Gastrocnemius medialis (tissue), 4 donors: ENCODE data around the gene MROH2A. TPM values are rescaled to one million over a fixed set of nuclear protein-coding genes. Genes with fewer than 3 reads are reported as not detected.

ENCODE experiments used
- ATAC-seq, 2 donors: fragments of 150-250 bp; one replicate each; pipeline ENCODE4 v1.9.1; 2016
- DNase-seq, 2 donors: peaks; one replicate each; pipeline ENCODE4 v3.0.0-alpha.2; 2019
- H3K27ac ChIP-seq, 4 donors: fragments of 200-600 bp; sonication (generic); 1 replicate in 1 of 4; 2 replicates in 3 of 4; pipeline ENCODE4 v1.5.1; 2016 to 2018; ENCODE audit warnings: mild to moderate bottlenecking in 2 of 4, moderate library complexity in 1 of 4
- H3K27me3 ChIP-seq, 3 donors: fragments of 200-600 bp; sonication (generic) in 2 of 3; 1 replicate in 1 of 3; 2 replicates in 2 of 3; pipeline versions ENCODE4 v1.5.1 to v1.6.0; 2016 to 2019; ENCODE audit warnings: mild to moderate bottlenecking in 1 of 3, moderate library complexity in 1 of 3
- H3K36me3 ChIP-seq, 2 donors: fragments of 200-600 bp; sonication (generic) in 1 of 2; one replicate each; pipeline ENCODE4 v1.5.1; 2017 to 2018
- H3K4me1 ChIP-seq, 2 donors: fragments of 200-600 bp; sonication (generic) in 1 of 2; one replicate each; pipeline ENCODE4 v1.5.1; 2016 to 2017; ENCODE audit warnings: mild to moderate bottlenecking in 2 of 2
- H3K4me3 ChIP-seq, 4 donors: fragments of 200-600 bp; sonication (generic) in 3 of 4; 1 replicate in 1 of 4; 2 replicates in 3 of 4; pipeline ENCODE4 v1.5.1; 2016 to 2019; ENCODE audit warnings: mild to moderate bottlenecking in 2 of 4
- H3K9me3 ChIP-seq, 3 donors: fragments of 200-600 bp; sonication (generic) in 2 of 3; 1 replicate in 1 of 3; 2 replicates in 2 of 3; pipeline ENCODE4 v1.5.1; 2016 to 2019
- POLR2A ChIP-seq, 2 donors: fragments of 450-650 bp; IDR thresholded peaks; one replicate each; pipeline ENCODE4 v1.6.1; 2017; ENCODE audit warnings: antibody characterized with exemption in 2 of 2, mild to moderate bottlenecking in 2 of 2, moderate library complexity in 2 of 2
- in situ Hi-C, 4 donors: fragments of 200-750 bp; cut with MboI; loops; one replicate each; pipeline versions ENCODE4 v1.15.0 to v1.8.0; 2017; ENCODE audit warnings: low sequenced_read_pairs in 4 of 4
- intact Hi-C: fragments of 100-400 bp; cut with DNase I; formaldehyde crosslinking; loops from one replicate; pipeline ENCODE4 v1.15.1; 2023; ENCODE audit warnings: low total_unique reads
- total RNA-seq, 4 donors: library from RNA; depleted of rRNA; stranded (reverse); fragments of >200 nt; gene quantifications; one replicate each; pipeline versions ENCODE4 v1.1.0 to v1.2.3, GENCODE V29; 2016
- TF ChIP-seq, protein P1 (sequence below), 5 experiments: fragments of 450-650 bp in 3 of 5; fragments of 200-600 bp in 2 of 5; sonication (generic) in 2 of 5; IDR thresholded peaks in 4 of 5; conservative IDR thresholded peaks in 1 of 5; 1 replicate in 4 of 5; 2 replicates in 1 of 5; pipeline ENCODE4 v1.5.1; 2016 to 2019; ENCODE audit warnings: antibody characterized with exemption in 5 of 5, mild to moderate bottlenecking in 3 of 5, moderate library complexity in 3 of 5

The MROH2A gene
- total RNA-seq, 4 donors from 2014 or later: not detected

DNA sequence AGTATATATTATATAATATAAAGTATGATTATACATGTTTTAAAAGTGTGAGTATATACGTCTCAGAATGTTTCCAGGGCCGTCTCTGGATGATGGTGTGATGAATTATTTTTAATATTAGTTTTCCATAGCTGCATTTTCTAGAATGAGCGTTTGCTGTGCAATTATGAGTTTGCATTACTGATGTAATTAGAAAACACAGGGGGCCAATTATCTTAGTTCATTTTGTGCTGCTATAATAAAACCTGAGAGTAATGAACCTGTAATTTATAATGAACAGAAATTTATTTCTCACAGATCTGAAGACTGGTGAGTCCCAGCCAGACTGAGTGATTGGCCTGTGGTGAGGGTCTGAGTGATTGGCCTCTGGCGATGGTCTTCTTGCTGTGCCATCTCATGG, 80.2 kb downstream of the MROH2A start:
- no peaks in the 10 kb centered on the region for H3K9me3 ChIP-seq
- in situ Hi-C loops: no loop called here
- peaks cover 9% of the 10 kb centered on the region in 2 donors for H3K4me1 ChIP-seq
- no peaks in the 10 kb centered on the region for H3K36me3 ChIP-seq
- TF ChIP-seq, protein P1, sequence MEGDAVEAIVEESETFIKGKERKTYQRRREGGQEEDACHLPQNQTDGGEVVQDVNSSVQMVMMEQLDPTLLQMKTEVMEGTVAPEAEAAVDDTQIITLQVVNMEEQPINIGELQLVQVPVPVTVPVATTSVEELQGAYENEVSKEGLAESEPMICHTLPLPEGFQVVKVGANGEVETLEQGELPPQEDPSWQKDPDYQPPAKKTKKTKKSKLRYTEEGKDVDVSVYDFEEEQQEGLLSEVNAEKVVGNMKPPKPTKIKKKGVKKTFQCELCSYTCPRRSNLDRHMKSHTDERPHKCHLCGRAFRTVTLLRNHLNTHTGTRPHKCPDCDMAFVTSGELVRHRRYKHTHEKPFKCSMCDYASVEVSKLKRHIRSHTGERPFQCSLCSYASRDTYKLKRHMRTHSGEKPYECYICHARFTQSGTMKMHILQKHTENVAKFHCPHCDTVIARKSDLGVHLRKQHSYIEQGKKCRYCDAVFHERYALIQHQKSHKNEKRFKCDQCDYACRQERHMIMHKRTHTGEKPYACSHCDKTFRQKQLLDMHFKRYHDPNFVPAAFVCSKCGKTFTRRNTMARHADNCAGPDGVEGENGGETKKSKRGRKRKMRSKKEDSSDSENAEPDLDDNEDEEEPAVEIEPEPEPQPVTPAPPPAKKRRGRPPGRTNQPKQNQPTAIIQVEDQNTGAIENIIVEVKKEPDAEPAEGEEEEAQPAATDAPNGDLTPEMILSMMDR (IDR thresholded peaks at IDR 0.05 in 4 of 5, conservative IDR thresholded peaks at IDR 0.05 in 1 of 5): no peak
- TF ChIP-seq POLR2A (IDR thresholded peaks at IDR 0.05): no peak
- H3K27me3 ChIP-seq: no peaks in the 10 kb centered on the region
- no peak overlapping the region for H3K27ac ChIP-seq
- intact Hi-C loops: no loop called here
- DNase-seq: no peak
- ATAC-seq: no peak
- no peak overlapping the region for H3K4me3 ChIP-seq

DNA sequence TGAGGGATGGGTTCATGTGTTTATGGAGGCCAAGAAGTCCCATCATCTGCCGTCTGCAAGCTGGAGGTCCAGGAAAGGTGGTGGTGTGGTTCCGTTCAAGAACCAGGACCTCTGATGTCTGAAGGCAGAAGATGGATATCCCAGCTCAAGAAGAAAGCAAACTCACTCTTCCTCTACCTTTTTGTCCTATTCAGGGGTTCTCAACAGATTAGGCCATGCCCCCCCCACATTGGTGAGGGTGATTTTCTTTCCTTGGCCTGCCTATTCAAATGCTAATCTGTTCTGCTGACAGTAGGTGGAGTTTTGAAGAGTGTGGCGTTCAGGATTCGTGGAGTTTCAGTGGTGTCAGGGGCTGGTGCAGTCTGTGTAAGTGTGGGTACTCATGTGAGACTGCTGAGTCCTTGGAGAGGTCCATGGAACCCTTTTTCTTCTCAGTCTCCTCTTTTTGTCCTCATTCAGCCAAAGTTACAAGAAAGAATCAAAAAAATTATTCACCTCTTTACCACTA, 84.2 kb downstream of the MROH2A start:
- ATAC-seq (no peak), DNase-seq (no peak)
- Histone ChIP-seq H3K9me3 (no peaks in the 10 kb centered on the region), H3K27me3 (no peaks in the 10 kb centered on the region), H3K4me3 (no peak overlapping the region), H3K36me3 (no peaks in the 10 kb centered on the region), H3K27ac (no peak overlapping the region), H3K4me1 (no peaks in the 10 kb centered on the region)
- TF ChIP-seq, protein P1 (IDR thresholded peaks at IDR 0.05 in 4 of 5, conservative IDR thresholded peaks at IDR 0.05 in 1 of 5): no peak
- TF ChIP-seq POLR2A (IDR thresholded peaks at IDR 0.05): no peak
- in situ Hi-C loops: no loop called here
- intact Hi-C loops: no loop called here

DNA sequence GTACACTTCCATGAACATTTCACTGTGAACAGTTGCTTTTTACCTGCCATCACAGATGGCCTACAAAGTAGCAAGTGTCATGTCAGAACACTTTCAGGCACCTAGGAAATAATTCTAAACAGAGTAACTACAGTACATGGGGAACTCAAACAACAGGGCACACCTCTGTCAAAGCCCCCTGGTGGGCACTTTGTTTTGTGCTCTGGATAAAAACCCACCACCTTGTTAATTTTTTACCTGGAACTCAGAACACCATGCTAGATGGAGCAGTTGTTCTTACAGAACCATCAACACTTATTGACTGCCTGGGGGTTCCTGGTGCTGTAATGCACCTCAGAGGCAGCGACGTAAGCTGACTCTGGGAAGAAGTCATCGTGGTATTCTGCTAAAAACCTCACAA, 87.7 kb downstream of the MROH2A start:
- Histone ChIP-seq H3K27me3 (peaks cover 0 to 26% (median 5%) of the 10 kb centered on the region in 3 donors), H3K27ac (no peak overlapping the region), H3K4me1 (no peaks in the 10 kb centered on the region), H3K36me3 (no peaks in the 10 kb centered on the region), H3K4me3 (no peak overlapping the region), H3K9me3 (no peaks in the 10 kb centered on the region)
- TF ChIP-seq, protein P1 (IDR thresholded peaks at IDR 0.05 in 4 of 5, conservative IDR thresholded peaks at IDR 0.05 in 1 of 5): no peak
- TF ChIP-seq POLR2A (IDR thresholded peaks at IDR 0.05): no peak
- in situ Hi-C loops: no loop called here
- no peak for DNase-seq
- intact Hi-C loops: no loop called here
- ATAC-seq: no peak

DNA sequence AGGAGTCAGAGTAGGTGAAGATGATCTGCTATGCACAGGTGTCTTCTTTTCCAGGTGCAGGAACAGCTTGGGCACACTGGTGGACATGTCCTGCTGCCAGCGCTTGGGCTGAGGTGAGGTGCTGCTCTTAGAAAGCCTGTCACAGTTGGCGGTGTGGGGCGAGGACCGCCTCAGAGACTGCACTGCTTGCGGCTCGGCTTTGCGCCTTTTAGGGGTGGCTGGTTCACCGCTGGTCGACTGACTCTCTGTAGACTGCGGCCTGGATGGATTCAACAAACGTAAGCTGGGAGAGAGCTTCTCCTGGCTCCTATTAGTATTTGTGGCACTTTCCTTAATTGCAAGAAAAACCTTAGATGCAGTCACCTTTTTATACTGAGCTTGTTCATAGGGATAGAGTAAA, 88.3 kb downstream of the MROH2A start:
- in situ Hi-C loops (no loop called here), intact Hi-C loops (no loop called here)
- H3K27ac ChIP-seq: no peak overlapping the region
- no peaks in the 10 kb centered on the region for H3K9me3 ChIP-seq
- H3K4me1 ChIP-seq: no peaks in the 10 kb centered on the region
- H3K4me3 ChIP-seq: no peak overlapping the region
- no peaks in the 10 kb centered on the region for H3K36me3 ChIP-seq
- ATAC-seq (no peak), DNase-seq (no peak)
- no peak for TF ChIP-seq POLR2A (IDR thresholded peaks at IDR 0.05)
- TF ChIP-seq, protein P1 (IDR thresholded peaks at IDR 0.05 in 4 of 5, conservative IDR thresholded peaks at IDR 0.05 in 1 of 5): no peak
- H3K27me3 ChIP-seq: peaks cover 0 to 29% (median 5%) of the 10 kb centered on the region in 3 donors

DNA sequence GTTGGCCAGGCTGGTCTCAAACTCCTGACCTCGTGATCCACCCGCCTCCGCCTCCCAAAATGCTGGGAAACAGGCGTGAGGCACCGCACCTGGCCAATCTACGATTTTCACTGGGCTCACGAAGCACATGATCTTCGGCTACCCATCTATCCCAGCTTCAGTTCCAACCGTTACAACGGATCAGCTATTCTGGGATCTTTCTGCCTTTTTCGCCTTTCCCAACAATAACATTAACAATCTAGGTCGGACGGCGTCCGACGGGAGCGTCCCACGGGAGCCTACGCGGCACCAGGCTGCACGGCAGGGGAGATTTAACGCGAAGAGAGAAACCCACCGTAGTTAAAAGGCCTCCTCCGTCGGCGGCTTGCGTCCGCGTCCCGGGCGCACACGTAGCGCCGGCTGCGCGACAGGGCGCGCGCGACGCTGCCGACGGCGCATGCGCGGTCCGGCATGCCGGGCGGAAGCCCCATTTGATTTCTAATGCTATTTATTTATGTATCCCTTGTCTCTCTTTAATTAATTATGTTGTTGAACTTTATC, 89.9 kb downstream of the MROH2A start, which contains the start of gene MSL3B:
TSS of gene MSL3B (minus strand) at position 394 of the 540 bp plus-strand sequence.
- TF ChIP-seq, protein P1 (IDR thresholded peaks at IDR 0.05 in 4 of 5, conservative IDR thresholded peaks at IDR 0.05 in 1 of 5): no peak
- TF ChIP-seq POLR2A (IDR thresholded peaks at IDR 0.05): no peak
- Histone ChIP-seq H3K9me3 (no peaks in the 10 kb centered on the region), H3K36me3 (no peaks in the 10 kb centered on the region), H3K4me1 (no peaks in the 10 kb centered on the region), H3K27me3 (peaks cover 0 to 29% (median 5%) of the 10 kb centered on the region in 3 donors), H3K4me3 (peak within 1 kb of the TSS; percentile 39 to 57 (median 44)), H3K27ac (no peak within 1 kb of the TSS)
- DNase-seq (no peak), ATAC-seq (no peak)
- in situ Hi-C loops: no loop called here
- intact Hi-C loops: no loop called here
